HepG2 (cell line): ENCODE measurements around the gene DSCAM. TPM values are rescaled to one million over a fixed set of nuclear protein-coding genes. Genes with fewer than 3 reads are reported as not detected.

Experiments
- ATAC-seq: fragments of 200-7000 bp; cut with Tn5 transposase; 3 replicates; pipeline ENCODE4 v1.9.1; 2020; ENCODE audit warnings: mild to moderate bottlenecking, moderate library complexity
- BruUV-seq: library from RNA; stranded (reverse); fragments of 400-500 nt; replicated peaks from 2 replicates; lab custom pipeline; 2021; lab: Mats Ljungman, UMichigan
- CTCF ChIA-PET: fragments of 300-600 bp; formaldehyde crosslinking; extraction: SDS; loops from one replicate; lab custom pipeline; 2021; ENCODE audit warnings: low total read pairs, inconsistent platforms, low intra/inter-chr PET ratio; lab: Yijun Ruan, JAX
- POLR2A ChIA-PET: fragments of 350-600 bp; sonication (Branson Sonifier 250); formaldehyde crosslinking; loops from one replicate; lab custom pipeline; 2020; ENCODE audit warnings: antibody characterized with exemption, inconsistent platforms; lab: Yijun Ruan, JAX
- DNase-seq: peaks from one replicate; pipeline ENCODE4 v3.0.0-alpha.2; 2015; ENCODE audit warnings: low spot score
- FAIRE-seq: peaks from 3 replicates; lab custom pipeline; 2011; peaks lifted over from hg19 to GRCh38; lab: Jason Lieb, UNC
- H2AFZ ChIP-seq: one replicate; pipeline ENCODE4 v1.6.1; 2011; ENCODE audit warnings: low read length, inconsistent platforms
- H3K27ac ChIP-seq: fragments of 300-600 bp; 3 replicates; pipeline ENCODE4 v1.8.0; 2011; ENCODE audit warnings: mixed run types, mild to moderate bottlenecking, mixed read lengths, low read length, inconsistent platforms; ENCODE audit not compliant: insufficient read depth; ENCODE audit errors: extremely low read length
- H3K27me3 ChIP-seq, 2 experiments: fragments of 200-600 bp in 1 of 2; 2 replicates in 1 of 2; 3 replicates in 1 of 2; pipeline versions ENCODE4 v1.6.0 to v1.8.0; 2011; ENCODE audit warnings: low read length in 2 of 2, mild to moderate bottlenecking in 2 of 2, moderate library complexity in 2 of 2, inconsistent platforms in 1 of 2; ENCODE audit not compliant: insufficient read depth in 2 of 2, control insufficient read depth in 1 of 2
- H3K36me3 ChIP-seq, 2 experiments: fragments of 200-600 bp in 1 of 2; replicated peaks in 1 of 2; 2 replicates in 1 of 2; 3 replicates in 1 of 2; pipeline versions ENCODE4 v1.5.1 to v1.8.0; 2011; ENCODE audit warnings: low read length in 2 of 2, inconsistent platforms in 1 of 2; ENCODE audit not compliant: insufficient read depth in 2 of 2, control insufficient read depth in 1 of 2
- H3K4me1 ChIP-seq: 2 replicates; pipeline ENCODE4 v1.5.1; 2012; ENCODE audit warnings: low read length, inconsistent platforms; ENCODE audit not compliant: insufficient read depth
- H3K4me2 ChIP-seq: 2 replicates; pipeline ENCODE4 v1.6.0; 2011; ENCODE audit warnings: low read depth, low read length, inconsistent platforms
- H3K4me3 ChIP-seq, 3 experiments: fragments of 200-600 bp in 1 of 3; sonication (generic), shearing (Covaris generic) in 1 of 3; replicated peaks in 1 of 3; 2 replicates each; pipeline ENCODE4 v1.5.1; 2011 to 2016; ENCODE audit warnings: low read length in 3 of 3, inconsistent platforms in 2 of 3, low read depth in 2 of 3, mild to moderate bottlenecking in 2 of 3, control low read depth in 1 of 3, mixed read lengths in 1 of 3; ENCODE audit not compliant: insufficient read depth in 1 of 3
- H3K79me2 ChIP-seq: one replicate; pipeline ENCODE4 v1.6.1; 2011; ENCODE audit warnings: low read length, inconsistent platforms; ENCODE audit not compliant: insufficient read depth
- H3K9ac ChIP-seq: 2 replicates; pipeline ENCODE4 v1.6.0; 2011; ENCODE audit warnings: mild to moderate bottlenecking, low read depth, low read length, inconsistent platforms; ENCODE audit not compliant: insufficient read depth
- H3K9me3 ChIP-seq: 2 replicates; pipeline ENCODE4 v1.5.1; 2012; ENCODE audit warnings: mild to moderate bottlenecking, low read length
- H4K20me1 ChIP-seq: 2 replicates; pipeline ENCODE4 v1.6.0; 2011; ENCODE audit warnings: inconsistent platforms, mild to moderate bottlenecking, low read length, moderate library complexity; ENCODE audit not compliant: insufficient read depth
- ATAD3A ChIP-seq: sonication (generic); formaldehyde crosslinking; IDR thresholded peaks from 2 replicates; pipeline ENCODE4 v1.4.0; 2020; ENCODE audit warnings: missing genetic modification reagents
- FOXA3 ChIP-seq: IDR thresholded peaks from 2 replicates; pipeline ENCODE4 v1.6.1; 2016; ENCODE audit warnings: missing genetic modification reagents, missing compliant biosample characterization
- GPN1 ChIP-seq: sonication (generic); formaldehyde crosslinking; IDR thresholded peaks from 2 replicates; pipeline ENCODE4 v1.5.1; 2020; ENCODE audit warnings: missing genetic modification reagents, borderline replicate concordance
- HMG20B ChIP-seq: conservative IDR thresholded peaks from 2 replicates; pipeline ENCODE4 v1.6.1; 2016; ENCODE audit warnings: missing genetic modification reagents, missing compliant biosample characterization
- MEF2D ChIP-seq: sonication (generic); formaldehyde crosslinking; IDR thresholded peaks from 2 replicates; pipeline ENCODE4 v1.5.1; 2020; ENCODE audit warnings: mild to moderate bottlenecking, missing genetic modification reagents
- NR1H2 ChIP-seq: sonication (generic); formaldehyde crosslinking; IDR thresholded peaks from 2 replicates; pipeline ENCODE4 v1.8.1; 2022; ENCODE audit warnings: low read depth, missing genetic modification reagents, borderline replicate concordance
- PPARG ChIP-seq: conservative IDR thresholded peaks from 2 replicates; pipeline ENCODE4 v1.6.1; 2016; ENCODE audit warnings: missing biosample characterization, missing genetic modification reagents
- RARA ChIP-seq: IDR thresholded peaks from 2 replicates; pipeline ENCODE4 v1.6.1; 2016; ENCODE audit warnings: missing genetic modification reagents, missing compliant biosample characterization
- SMC3 ChIP-seq: IDR thresholded peaks from 2 replicates; pipeline ENCODE4 v1.6.1; 2011; ENCODE audit warnings: low read length, improper control_type of control experiment
- SRF ChIP-seq: IDR thresholded peaks from 2 replicates; pipeline ENCODE4 v1.6.1; 2011; ENCODE audit warnings: mild to moderate bottlenecking, low read depth, low read length, moderate library complexity
- ZNF205 ChIP-seq: IDR thresholded peaks from 2 replicates; pipeline ENCODE4 v1.6.1; 2018; ENCODE audit warnings: missing biosample characterization, missing genetic modification reagents
- ZNF232 ChIP-seq: sonication (generic); formaldehyde crosslinking; IDR thresholded peaks from 2 replicates; pipeline ENCODE4 v1.4.0; 2020; ENCODE audit warnings: missing genetic modification reagents, borderline replicate concordance
- ZNF564 ChIP-seq: sonication (generic); formaldehyde crosslinking; IDR thresholded peaks from 2 replicates; pipeline ENCODE4 v1.8.1; 2023; ENCODE audit warnings: mild to moderate bottlenecking, missing genetic modification reagents
- ZNF572 ChIP-seq: sonication (generic); formaldehyde crosslinking; IDR thresholded peaks from 2 replicates; pipeline ENCODE4 v1.5.1; 2020; ENCODE audit warnings: mild to moderate bottlenecking, missing genetic modification reagents
- ZNF746 ChIP-seq: sonication (generic); formaldehyde crosslinking; IDR thresholded peaks from 2 replicates; pipeline ENCODE4 v1.8.0; 2022; ENCODE audit warnings: mild to moderate bottlenecking, missing genetic modification reagents
- WGBS: methylation state at CpG from one replicate; pipeline ENCODE4 v1.1.6; 2017; ENCODE audit warnings: low lambda C conversion rate; 5-methylcytosine and 5-hydroxymethylcytosine counted together
- in situ Hi-C: cut with HindIII; loops from 2 replicates; pipeline ENCODE4 v1.10.0; 2017; ENCODE audit warnings: low pct_unique_long_range_greater_than_20kb; ENCODE audit not compliant: extremely low pct_ligation_motif_present
- intact Hi-C: fragments of 100-400 bp; cut with micrococcal nuclease; formaldehyde crosslinking; loops from one replicate; pipeline ENCODE4 v1.10.0; 2022; ENCODE audit not compliant: unreplicated experiment
- polyA plus RNA-seq, 8 experiments: library from polyadenylated mRNA; depleted of rRNA in 3 of 8; stranded (reverse) in 7 of 8; unstranded in 1 of 8; fragments of >200 nt; fragmentation: Illumina TruSeq in 4 of 8; extraction: Trizol in 4 of 8; gene quantifications; 2 replicates each; pipeline versions ENCODE4 v1.2.1 to v1.2.3, GENCODE V29; 2011 to 2016; ENCODE audit warnings: low read depth in 4 of 8, missing spikeins in 1 of 8, mixed read lengths in 1 of 8; ENCODE audit not compliant: insufficient read depth in 1 of 8
- total RNA-seq, 5 experiments: library from RNA; depleted of rRNA; stranded (reverse); fragments of >200 nt; fragmentation: Illumina TruSeq; extraction: Trizol; gene quantifications; 2 replicates each; pipeline ENCODE4 v1.2.3, GENCODE V29; 2016; ENCODE audit warnings: low read depth in 1 of 5
- TF ChIP-seq, protein P1 (sequence below): sonication (generic); formaldehyde crosslinking; IDR thresholded peaks from 2 replicates; pipeline ENCODE4 v1.9.0; 2021; ENCODE audit warnings: missing genetic modification reagents, borderline replicate concordance
- TF ChIP-seq, protein P2 (sequence below): sonication (generic); formaldehyde crosslinking; IDR thresholded peaks from 2 replicates; pipeline ENCODE4 v1.8.0; 2022; ENCODE audit warnings: mild to moderate bottlenecking, missing genetic modification reagents, moderate library complexity
- TF ChIP-seq, protein P3 (sequence below): sonication (generic); formaldehyde crosslinking; conservative IDR thresholded peaks from 2 replicates; pipeline ENCODE4 v1.4.0; 2020; ENCODE audit warnings: missing genetic modification reagents
- TF ChIP-seq, protein P4 (sequence below): sonication (generic); IDR thresholded peaks from 2 replicates; pipeline ENCODE4 v1.6.1; 2016; ENCODE audit warnings: low read depth, borderline replicate concordance

The DSCAM gene
- total and polyA plus RNA-seq, 2 of the 13 experiments (the other 11 are each of a cell fraction or from before 2014, with no cell fraction given): not detected

DNA sequence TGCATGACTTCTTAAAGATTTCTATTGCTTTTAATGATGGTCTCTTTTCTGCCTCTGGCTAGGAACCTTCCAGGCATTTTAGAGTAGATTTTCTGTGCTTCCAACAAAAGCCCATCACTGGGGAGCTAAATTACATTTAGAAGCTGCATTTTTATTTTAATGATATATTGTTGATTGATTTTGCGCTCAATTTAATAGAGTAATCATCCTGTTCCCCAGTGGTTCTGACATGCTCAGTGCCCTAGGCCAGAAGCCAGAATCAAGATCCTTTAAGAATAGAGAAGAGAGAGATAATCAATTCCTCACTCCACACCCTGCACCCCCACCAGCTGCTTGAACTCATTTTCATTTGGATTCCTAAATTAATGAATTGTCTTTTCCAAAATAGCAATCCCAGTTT is 881.9 kb downstream of the DSCAM start:
- H3K4me1 ChIP-seq: no peaks in the 10 kb centered on the region
- BruUV-seq: no TSS peak
- H3K9ac ChIP-seq: no peak overlapping the region
- ATAC-seq: no peak
- no peaks in the 10 kb centered on the region for H3K27me3 ChIP-seq
- WGBS: 43% methylated on average over 1 of the region's 1 CpG
- H3K36me3 ChIP-seq: no peaks in the 10 kb centered on the region
- in situ Hi-C loops (no loop called here), intact Hi-C loops (no loop called here)
- no peaks in the 10 kb centered on the region for H4K20me1 ChIP-seq
- H3K4me2 ChIP-seq: no peak overlapping the region
- no peaks in the 10 kb centered on the region for H3K79me2 ChIP-seq
- DNase-seq: no peak
- ChIA-PET CTCF (no interaction called here), POLR2A (no interaction called here)
- H3K4me3 ChIP-seq: no peak overlapping the region
- peaks cover 97% of the 10 kb centered on the region for H3K9me3 ChIP-seq
- FAIRE-seq: no peak
- H2AFZ ChIP-seq: no peak overlapping the region
- no peak overlapping the region for H3K27ac ChIP-seq
- TF ChIP-seq, protein P1, sequence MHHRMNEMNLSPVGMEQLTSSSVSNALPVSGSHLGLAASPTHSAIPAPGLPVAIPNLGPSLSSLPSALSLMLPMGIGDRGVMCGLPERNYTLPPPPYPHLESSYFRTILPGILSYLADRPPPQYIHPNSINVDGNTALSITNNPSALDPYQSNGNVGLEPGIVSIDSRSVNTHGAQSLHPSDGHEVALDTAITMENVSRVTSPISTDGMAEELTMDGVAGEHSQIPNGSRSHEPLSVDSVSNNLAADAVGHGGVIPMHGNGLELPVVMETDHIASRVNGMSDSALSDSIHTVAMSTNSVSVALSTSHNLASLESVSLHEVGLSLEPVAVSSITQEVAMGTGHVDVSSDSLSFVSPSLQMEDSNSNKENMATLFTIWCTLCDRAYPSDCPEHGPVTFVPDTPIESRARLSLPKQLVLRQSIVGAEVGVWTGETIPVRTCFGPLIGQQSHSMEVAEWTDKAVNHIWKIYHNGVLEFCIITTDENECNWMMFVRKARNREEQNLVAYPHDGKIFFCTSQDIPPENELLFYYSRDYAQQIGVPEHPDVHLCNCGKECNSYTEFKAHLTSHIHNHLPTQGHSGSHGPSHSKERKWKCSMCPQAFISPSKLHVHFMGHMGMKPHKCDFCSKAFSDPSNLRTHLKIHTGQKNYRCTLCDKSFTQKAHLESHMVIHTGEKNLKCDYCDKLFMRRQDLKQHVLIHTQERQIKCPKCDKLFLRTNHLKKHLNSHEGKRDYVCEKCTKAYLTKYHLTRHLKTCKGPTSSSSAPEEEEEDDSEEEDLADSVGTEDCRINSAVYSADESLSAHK: no peak
- no peak for TF ChIP-seq PPARG
- no peak for TF ChIP-seq SMC3
- no peak for TF ChIP-seq ATAD3A (CRISPR knock-in tag)
- TF ChIP-seq RARA (CRISPR knock-in tag): no peak
- TF ChIP-seq ZNF205 (CRISPR knock-in tag): no peak
- TF ChIP-seq, protein P2, sequence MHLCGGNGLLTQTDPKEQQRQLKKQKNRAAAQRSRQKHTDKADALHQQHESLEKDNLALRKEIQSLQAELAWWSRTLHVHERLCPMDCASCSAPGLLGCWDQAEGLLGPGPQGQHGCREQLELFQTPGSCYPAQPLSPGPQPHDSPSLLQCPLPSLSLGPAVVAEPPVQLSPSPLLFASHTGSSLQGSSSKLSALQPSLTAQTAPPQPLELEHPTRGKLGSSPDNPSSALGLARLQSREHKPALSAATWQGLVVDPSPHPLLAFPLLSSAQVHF (CRISPR knock-in tag): no peak
- no peak for TF ChIP-seq ZNF746
- TF ChIP-seq NR1H2 (CRISPR knock-in tag): no peak
- no peak for TF ChIP-seq FOXA3
- TF ChIP-seq, protein P3, sequence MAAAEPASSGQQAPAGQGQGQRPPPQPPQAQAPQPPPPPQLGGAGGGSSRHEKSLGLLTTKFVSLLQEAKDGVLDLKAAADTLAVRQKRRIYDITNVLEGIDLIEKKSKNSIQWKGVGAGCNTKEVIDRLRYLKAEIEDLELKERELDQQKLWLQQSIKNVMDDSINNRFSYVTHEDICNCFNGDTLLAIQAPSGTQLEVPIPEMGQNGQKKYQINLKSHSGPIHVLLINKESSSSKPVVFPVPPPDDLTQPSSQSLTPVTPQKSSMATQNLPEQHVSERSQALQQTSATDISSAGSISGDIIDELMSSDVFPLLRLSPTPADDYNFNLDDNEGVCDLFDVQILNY: no peak
- TF ChIP-seq ZNF232 (CRISPR knock-in tag): no peak
- TF ChIP-seq HMG20B (CRISPR knock-in tag): no peak
- TF ChIP-seq, protein P4, sequence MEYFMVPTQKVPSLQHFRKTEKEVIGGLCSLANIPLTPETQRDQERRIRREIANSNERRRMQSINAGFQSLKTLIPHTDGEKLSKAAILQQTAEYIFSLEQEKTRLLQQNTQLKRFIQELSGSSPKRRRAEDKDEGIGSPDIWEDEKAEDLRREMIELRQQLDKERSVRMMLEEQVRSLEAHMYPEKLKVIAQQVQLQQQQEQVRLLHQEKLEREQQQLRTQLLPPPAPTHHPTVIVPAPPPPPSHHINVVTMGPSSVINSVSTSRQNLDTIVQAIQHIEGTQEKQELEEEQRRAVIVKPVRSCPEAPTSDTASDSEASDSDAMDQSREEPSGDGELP: no peak
- TF ChIP-seq SRF: no peak
- TF ChIP-seq ZNF564: no peak
- TF ChIP-seq GPN1: no peak
- no peak for TF ChIP-seq ZNF572 (CRISPR knock-in tag)
- TF ChIP-seq MEF2D (CRISPR knock-in tag): no peak
